ENCODE data around the gene DCHS2.
A peak's percentile ranks its signal among the peaks of the same experiment; 100 is the strongest.

DCHS2 gene

GRCh38 chr4:154489558-154490233 is 1.9 kb downstream of the DCHS2 start:
- no peak for DNase-seq (ENCODE audit: low read depth, low spot score)

GRCh38 chr4:154487145-154487544 is 4.5 kb downstream of the DCHS2 start:
- no peak for DNase-seq (ENCODE audit: low read depth, low spot score)

- no peak for DNase-seq (ENCODE audit: low read depth, low spot score)
Observed at GRCh38 chr4:154485127-154485773, 6.3 kb downstream of the DCHS2 start.

GRCh38 chr4:154478547-154478946 is 13.1 kb downstream of the DCHS2 start:
- no peak for DNase-seq (ENCODE audit: low read depth, low spot score)

GRCh38 chr4:154478128-154478527 is 13.5 kb downstream of the DCHS2 start:
- no peak for DNase-seq (ENCODE audit: low read depth, low spot score)

GRCh38 chr4:154476232-154476631 is 15.4 kb downstream of the DCHS2 start:
- DNase-seq (ENCODE audit: low read depth, low spot score): no peak

- DNase-seq (ENCODE audit: low read depth, low spot score): no peak
Observed at GRCh38 chr4:154475820-154476219, 15.8 kb downstream of the DCHS2 start.

- no peak for DNase-seq (ENCODE audit: low read depth, low spot score)
Observed at GRCh38 chr4:154473497-154473896, 18.1 kb downstream of the DCHS2 start.

GRCh38 chr4:154472858-154473257 is 18.7 kb downstream of the DCHS2 start:
- no peak for DNase-seq (ENCODE audit: low read depth, low spot score)

- DNase-seq (ENCODE audit: low read depth, low spot score): peak; percentile 18
Observed at GRCh38 chr4:154471526-154472331, 19.9 kb downstream of the DCHS2 start.

- DNase-seq (ENCODE audit: low read depth, low spot score): no peak
Observed at GRCh38 chr4:154471032-154471431, 20.6 kb downstream of the DCHS2 start.

GRCh38 chr4:154467886-154468285 is 23.7 kb downstream of the DCHS2 start:
- peak; percentile 23 for DNase-seq (ENCODE audit: low read depth, low spot score)

GRCh38 chr4:154466336-154466735 is 25.3 kb downstream of the DCHS2 start:
- no peak for DNase-seq (ENCODE audit: low read depth, low spot score)

GRCh38 chr4:154465085-154465484 is 26.5 kb downstream of the DCHS2 start:
- DNase-seq (ENCODE audit: low read depth, low spot score): peak; percentile 3

- DNase-seq (ENCODE audit: low read depth, low spot score): no peak
Observed at GRCh38 chr4:154464654-154465053, 26.9 kb downstream of the DCHS2 start.

GRCh38 chr4:154462081-154462810 is 29.4 kb downstream of the DCHS2 start:
- DNase-seq (ENCODE audit: low read depth, low spot score): no peak

- no peak for DNase-seq (ENCODE audit: low read depth, low spot score)
Observed at GRCh38 chr4:154457471-154457870, 34.1 kb downstream of the DCHS2 start.

GRCh38 chr4:154456889-154457288 is 34.7 kb downstream of the DCHS2 start:
- no peak for DNase-seq (ENCODE audit: low read depth, low spot score)

GRCh38 chr4:154456240-154456639 is 35.4 kb downstream of the DCHS2 start:
- no peak for DNase-seq (ENCODE audit: low read depth, low spot score)

- DNase-seq (ENCODE audit: low read depth, low spot score): no peak
Observed at GRCh38 chr4:154455111-154455510, 36.5 kb downstream of the DCHS2 start.

- DNase-seq (ENCODE audit: low read depth, low spot score): no peak
Observed at GRCh38 chr4:154454710-154455109, 36.9 kb downstream of the DCHS2 start.

- DNase-seq (ENCODE audit: low read depth, low spot score): no peak
Observed at GRCh38 chr4:154452798-154453346, 38.7 kb downstream of the DCHS2 start.
